ENCODE data around the gene MOGAT2. TPM values are rescaled to one million over a fixed set of nuclear protein-coding genes. Genes with fewer than 3 reads are reported as not detected.

Gene MOGAT2
- total RNA-seq, 1 experiment from 2014 or later = not detected

GRCh38 chr11:75721852-75722668 lies 4.4 kb downstream of the MOGAT2 start:
- no peak overlapping the region for H3K27ac ChIP-seq (ENCODE audit: low read length)
- no peaks in the 10 kb centered on the region for H3K4me1 ChIP-seq (ENCODE audit: insufficient read depth, low read length)
- H3K9me3 ChIP-seq (ENCODE audit: low read length) = no peaks in the 10 kb centered on the region
- H3K9me2 ChIP-seq (replicated peaks; ENCODE audit: low read length) = no peaks in the 10 kb centered on the region
- H2AFZ ChIP-seq (ENCODE audit: low read length) = no peak overlapping the region
- no peaks in the 10 kb centered on the region for H4K20me1 ChIP-seq (ENCODE audit: low read length)
- ATAC-seq (no peak), DNase-seq (no peak)
- intact Hi-C loops (cut with micrococcal nuclease) = loop anchor here (2.0 kb wide), 2 partner anchors 145 to 597 kb away; no protein-coding TSS in a partner anchor
- no peaks in the 10 kb centered on the region for H3K79me2 ChIP-seq (ENCODE audit: low read length)
- TF ChIP-seq CTCF (conservative IDR thresholded peaks at IDR 0.05; ENCODE audit: low read depth, low read length) (no peak), EZH2 (IDR thresholded peaks at IDR 0.05; ENCODE audit: low read length, unreplicated experiment) (no peak), EZH2phosphoT487 (IDR thresholded peaks at IDR 0.05; ENCODE audit: borderline replicate concordance, low read length) (no peak)
- POLR2A ChIA-PET (ENCODE audit: unreplicated experiment) = no interaction called here
- no peaks in the 10 kb centered on the region for H3K27me3 ChIP-seq (ENCODE audit: low read length)
- no TSS peak for BruUV-seq (replicated peaks)
- H3K36me3 ChIP-seq (ENCODE audit: low read depth, low read length) = no peaks in the 10 kb centered on the region
- no peaks in the 10 kb centered on the region for H3F3A ChIP-seq (ENCODE audit: low read length, unreplicated experiment)
- H3K9ac ChIP-seq (ENCODE audit: low read length) = no peak overlapping the region
- H3K4me3 ChIP-seq (ENCODE audit: low read length) = no peak overlapping the region
- H3K4me2 ChIP-seq (ENCODE audit: low read length) = no peak overlapping the region
- CTCF ChIA-PET = no interaction called here

- no peak overlapping the region for H3K27ac ChIP-seq (ENCODE audit: low read length)
- no peaks in the 10 kb centered on the region for H3K79me2 ChIP-seq (ENCODE audit: low read length)
- ATAC-seq = no peak
- H3K9me3 ChIP-seq (ENCODE audit: low read length) = no peaks in the 10 kb centered on the region
- no peaks in the 10 kb centered on the region for H4K20me1 ChIP-seq (ENCODE audit: low read length)
- no peaks in the 10 kb centered on the region for H3K9me2 ChIP-seq (replicated peaks; ENCODE audit: low read length)
- H3F3A ChIP-seq (ENCODE audit: low read length, unreplicated experiment) = no peaks in the 10 kb centered on the region
- H3K4me1 ChIP-seq (ENCODE audit: insufficient read depth, low read length) = no peaks in the 10 kb centered on the region
- no peak for TF ChIP-seq EZH2phosphoT487 (IDR thresholded peaks at IDR 0.05; ENCODE audit: borderline replicate concordance, low read length)
- no peak for TF ChIP-seq EZH2 (IDR thresholded peaks at IDR 0.05; ENCODE audit: low read length, unreplicated experiment)
- no peak for TF ChIP-seq CTCF (conservative IDR thresholded peaks at IDR 0.05; ENCODE audit: low read depth, low read length)
- BruUV-seq (replicated peaks) = no TSS peak
- H2AFZ ChIP-seq (ENCODE audit: low read length) = no peak overlapping the region
- DNase-seq = no peak
- ChIA-PET CTCF (interaction anchor here (1.0 kb wide), 1 partner anchor 145 kb away, joined by 4 read pairs; no protein-coding TSS in a partner anchor), POLR2A (ENCODE audit: unreplicated experiment) (no interaction called here)
- no peak overlapping the region for H3K4me2 ChIP-seq (ENCODE audit: low read length)
- no peak overlapping the region for H3K9ac ChIP-seq (ENCODE audit: low read length)
- no peaks in the 10 kb centered on the region for H3K27me3 ChIP-seq (ENCODE audit: low read length)
- intact Hi-C loops (cut with micrococcal nuclease) = loop anchor here (2.0 kb wide), 2 partner anchors 144 to 596 kb away; no protein-coding TSS in a partner anchor
- H3K4me3 ChIP-seq (ENCODE audit: low read length) = no peak overlapping the region
- H3K36me3 ChIP-seq (ENCODE audit: low read depth, low read length) = no peaks in the 10 kb centered on the region
Measured at GRCh38 chr11:75722669-75723042, 5.0 kb downstream of the MOGAT2 start.
